MM.1S (cell line): Measurements from ENCODE around the gene COLEC12.

Experiments
- CTCF ChIP-seq: fragments of 300-600 bp; sonication (generic); IDR thresholded peaks from 2 replicates; pipeline ENCODE4 v1.5.1; 2016; ENCODE audit warnings: antibody characterized with exemption, low read length, mixed read lengths
- EZH2 ChIP-seq: fragments of 300-600 bp; sonication (generic); optimal IDR thresholded peaks from 2 replicates; pipeline ENCODE3; 2017; ENCODE audit warnings: low read depth, mild to moderate bottlenecking, antibody characterized with exemption, low read length, mixed read lengths

GRCh38 chr18:415047-415446, 85.5 kb downstream of the COLEC12 start:
- TF ChIP-seq EZH2 (no peak), CTCF (no peak)
